K562 (cell line): ENCODE data around the gene LRRC71.

Experiments
- MNT ChIP-seq, 2 experiments: fragments of 450-650 bp; conservative IDR thresholded peaks; 2 replicates each; pipeline ENCODE4 v1.6.1; 2017; ENCODE audit warnings: mild to moderate bottlenecking in 2 of 2, moderate library complexity in 2 of 2
- POLR2AphosphoS5 ChIP-seq: IDR thresholded peaks from 2 replicates; pipeline ENCODE4 v1.6.1; 2011; ENCODE audit warnings: mild to moderate bottlenecking, low read depth, low read length, moderate library complexity; ENCODE audit not compliant: control insufficient read depth, insufficient read depth
- SIX5 ChIP-seq, 2 experiments: IDR thresholded peaks; 2 replicates each; pipeline ENCODE4 v1.6.1; 2011; ENCODE audit warnings: low read length in 2 of 2, borderline replicate concordance in 1 of 2, low read depth in 1 of 2, mild to moderate bottlenecking in 1 of 2, moderate library complexity in 1 of 2; ENCODE audit not compliant: insufficient read depth in 1 of 2
- YBX1 ChIP-seq: fragments of 450-650 bp; IDR thresholded peaks from 2 replicates; pipeline ENCODE4 v1.7.1; 2016; ENCODE audit warnings: mild to moderate bottlenecking
- ZKSCAN8 ChIP-seq: fragments of 200-800 bp; sonication (Bioruptor generic); IDR thresholded peaks from 2 replicates; pipeline ENCODE4 v1.6.1; 2016; ENCODE audit warnings: missing genetic modification characterization, missing compliant biosample characterization
- ZNF263 ChIP-seq: sonication (generic); formaldehyde crosslinking; IDR thresholded peaks from 2 replicates; pipeline ENCODE4 v1.8.0; 2022; ENCODE audit warnings: mild to moderate bottlenecking, missing genetic modification reagents, borderline replicate concordance

GRCh38 chr1:156941675-156942074 lies 21.2 kb downstream of the LRRC71 start:
- no peak for TF ChIP-seq POLR2AphosphoS5
- TF ChIP-seq ZKSCAN8 (CRISPR knock-in tag) = no peak
- TF ChIP-seq SIX5 (IDR thresholded peaks at IDR 0.05; ENCODE audit: borderline replicate concordance in 1 of 2, insufficient read depth in 1 of 2, low read depth in 1 of 2, low read length in 2 of 2) = no peak
- no peak for TF ChIP-seq ZNF263 (CRISPR knock-in tag)
- TF ChIP-seq YBX1 = no peak
- no peak for TF ChIP-seq MNT (conservative IDR thresholded peaks at IDR 0.05)
